H9 (cell line): Measurements from ENCODE around the gene UMPS. TPM values are rescaled to one million over a fixed set of nuclear protein-coding genes. Genes with fewer than 3 reads are reported as not detected.

ENCODE experiments used
- DNase-seq: peaks from one replicate; pipeline ENCODE4 v3.0.0-alpha.2; 2017
- H2AFZ ChIP-seq: one replicate; pipeline ENCODE4 v1.6.1; 2013; ENCODE audit warnings: mild to moderate bottlenecking, low read length, control low read depth, moderate library complexity
- H2AK5ac ChIP-seq: 2 replicates; pipeline ENCODE4 v1.6.1; 2013; ENCODE audit warnings: low read length, control low read depth, mixed read lengths; ENCODE audit not compliant: insufficient read length
- H2BK120ac ChIP-seq: one replicate; pipeline ENCODE4 v1.6.1; 2013; ENCODE audit warnings: low read depth, mild to moderate bottlenecking, low read length, control low read depth, inconsistent platforms; ENCODE audit not compliant: poor library complexity, severe bottlenecking
- H2BK12ac ChIP-seq: 2 replicates; pipeline ENCODE4 v1.6.1; 2013; ENCODE audit warnings: low read length, control low read depth, mixed read lengths, low read depth; ENCODE audit not compliant: insufficient read length
- H2BK15ac ChIP-seq: 2 replicates; pipeline ENCODE4 v1.6.1; 2013; ENCODE audit warnings: low read depth, low read length, control low read depth
- H2BK20ac ChIP-seq: one replicate; pipeline ENCODE4 v1.6.1; 2013; ENCODE audit warnings: low read depth, mild to moderate bottlenecking, low read length, control low read depth, inconsistent platforms; ENCODE audit not compliant: poor library complexity, severe bottlenecking
- H2BK5ac ChIP-seq: 2 replicates; pipeline ENCODE4 v1.6.1; 2013; ENCODE audit warnings: low read length, control low read depth, mixed read lengths; ENCODE audit not compliant: insufficient read length
- H3K14ac ChIP-seq: 2 replicates; pipeline ENCODE4 v1.6.1; 2013; ENCODE audit warnings: low read length, control low read depth; ENCODE audit not compliant: insufficient read depth
- H3K18ac ChIP-seq: 2 replicates; pipeline ENCODE4 v1.6.1; 2013; ENCODE audit warnings: low read depth, mild to moderate bottlenecking, mixed read lengths, low read length, control low read depth; ENCODE audit not compliant: insufficient read length
- H3K23ac ChIP-seq: 2 replicates; pipeline ENCODE4 v1.6.1; 2013; ENCODE audit warnings: low read length, control low read depth, mixed read lengths, low read depth; ENCODE audit not compliant: insufficient read length
- H3K23me2 ChIP-seq: 2 replicates; pipeline ENCODE4 v1.6.1; 2013; ENCODE audit warnings: low read depth, mild to moderate bottlenecking, mixed read lengths, low read length, control low read depth; ENCODE audit not compliant: insufficient read length, poor library complexity, severe bottlenecking
- H3K27ac ChIP-seq: 2 replicates; pipeline ENCODE4 v1.5.1; 2013; ENCODE audit warnings: low read length, control low read depth, mixed read lengths, low read depth; ENCODE audit not compliant: insufficient read length
- H3K27me3 ChIP-seq: 2 replicates; pipeline ENCODE4 v1.6.1; 2013; ENCODE audit warnings: low read length, control low read depth, inconsistent platforms; ENCODE audit not compliant: insufficient read depth
- H3K4ac ChIP-seq: 2 replicates; pipeline ENCODE4 v1.6.1; 2013; ENCODE audit warnings: low read depth, mild to moderate bottlenecking, control low read depth, inconsistent platforms, low read length, moderate library complexity
- H3K4me1 ChIP-seq: 2 replicates; pipeline ENCODE4 v1.6.1; 2013; ENCODE audit warnings: low read length, control low read depth, inconsistent platforms; ENCODE audit not compliant: insufficient read depth
- H3K4me2 ChIP-seq: 2 replicates; pipeline ENCODE4 v1.6.1; 2013; ENCODE audit warnings: low read length, control low read depth, mixed read lengths; ENCODE audit not compliant: insufficient read length, insufficient read depth
- H3K56ac ChIP-seq: 2 replicates; pipeline ENCODE4 v1.6.1; 2013; ENCODE audit warnings: low read depth, mild to moderate bottlenecking, mixed read lengths, low read length, control low read depth; ENCODE audit not compliant: insufficient read length
- H3K79me1 ChIP-seq: 2 replicates; pipeline ENCODE4 v1.6.1; 2013; ENCODE audit warnings: low read depth, mild to moderate bottlenecking, moderate library complexity, low read length, control low read depth, inconsistent platforms; ENCODE audit not compliant: insufficient read depth, poor library complexity, severe bottlenecking
- H3K79me2 ChIP-seq: 2 replicates; pipeline ENCODE4 v1.6.1; 2013; ENCODE audit warnings: low read length, control low read depth, inconsistent platforms; ENCODE audit not compliant: insufficient read depth
- H3K9ac ChIP-seq: 2 replicates; pipeline ENCODE4 v1.6.1; 2013; ENCODE audit warnings: low read length, control low read depth, mixed read lengths; ENCODE audit not compliant: insufficient read length; ENCODE audit errors: extremely low read depth
- H3K9me3 ChIP-seq: one replicate; pipeline ENCODE4 v1.6.1; 2013; ENCODE audit warnings: low read depth, low read length, inconsistent platforms; ENCODE audit not compliant: control insufficient read depth
- H3T11ph ChIP-seq: one replicate; pipeline ENCODE4 v1.6.1; 2013; ENCODE audit warnings: mild to moderate bottlenecking, low read length, control low read depth, inconsistent platforms
- H4K20me1 ChIP-seq: one replicate; pipeline ENCODE4 v1.6.1; 2013; ENCODE audit not compliant: control insufficient read depth, insufficient read length, insufficient read depth
- H4K5ac ChIP-seq: 2 replicates; pipeline ENCODE4 v1.6.1; 2013; ENCODE audit warnings: low read depth, mild to moderate bottlenecking, mixed read lengths, low read length, control low read depth; ENCODE audit not compliant: insufficient read length
- H4K8ac ChIP-seq: replicated peaks from 2 replicates; pipeline ENCODE4 v1.6.1; 2013; ENCODE audit warnings: low read length, control low read depth, mixed read lengths, low read depth; ENCODE audit not compliant: insufficient read length
- H4K91ac ChIP-seq: 2 replicates; pipeline ENCODE4 v1.6.1; 2013; ENCODE audit warnings: low read depth, mild to moderate bottlenecking, moderate library complexity, mixed read lengths, low read length, control low read depth; ENCODE audit not compliant: insufficient read length
- H3K27ac Mint-ChIP-seq, 3 experiments: 2 replicates in 2 of 3; 3 replicates in 1 of 3; pipeline ENCODE4 v1.8.0; 2020 to 2021; ENCODE audit warnings: mixed read lengths in 3 of 3, mild to moderate bottlenecking in 1 of 3, moderate library complexity in 1 of 3
- H3K27me3 Mint-ChIP-seq: 2 replicates; pipeline ENCODE4 v1.8.0; 2021; ENCODE audit warnings: low read depth, mild to moderate bottlenecking, moderate library complexity, mixed read lengths
- H3K36me3 Mint-ChIP-seq, 3 experiments: 2 replicates in 2 of 3; 3 replicates in 1 of 3; pipeline ENCODE4 v1.8.0; 2020 to 2021; ENCODE audit warnings: low read depth in 3 of 3, mixed read lengths in 3 of 3; ENCODE audit not compliant: insufficient read depth in 1 of 3
- H3K4me1 Mint-ChIP-seq, 2 experiments: 2 replicates each; pipeline ENCODE4 v1.8.0; 2020; ENCODE audit warnings: mixed read lengths in 2 of 2
- H3K4me3 Mint-ChIP-seq, 2 experiments: 2 replicates in 1 of 2; 3 replicates in 1 of 2; pipeline ENCODE4 v1.8.0; 2020 to 2021; ENCODE audit warnings: mild to moderate bottlenecking in 2 of 2, mixed read lengths in 2 of 2, moderate library complexity in 1 of 2
- H3K9me3 Mint-ChIP-seq, 2 experiments: 2 replicates in 1 of 2; 3 replicates in 1 of 2; pipeline ENCODE4 v1.8.0; 2020; ENCODE audit warnings: mild to moderate bottlenecking in 2 of 2, mixed read lengths in 2 of 2, moderate library complexity in 1 of 2
- WGBS: extraction: QIAGEN DNeasy Blood & Tissue Kit; methylation state at CpG from one replicate; pipeline ENCODE4 v1.1.7; 2013; ENCODE audit warnings: missing lambda C conversion rate, low lambda C conversion rate, mixed read lengths; ENCODE audit not compliant: insufficient read length; ENCODE audit errors: extremely low coverage; 5-methylcytosine and 5-hydroxymethylcytosine counted together
- total RNA-seq: library from RNA; stranded (reverse); gene quantifications from 2 replicates; pipeline ENCODE4 v1.2.1, GENCODE V29; 2021
- TF ChIP-seq, protein P1 (sequence below): fragments of 200-600 bp; sonication (generic); conservative IDR thresholded peaks from 3 replicates; pipeline ENCODE4 v1.8.0; 2021; ENCODE audit warnings: antibody characterized with exemption, mild to moderate bottlenecking

Gene UMPS
- total RNA-seq, 1 experiment from 2014 or later = 65.4 TPM

DNA sequence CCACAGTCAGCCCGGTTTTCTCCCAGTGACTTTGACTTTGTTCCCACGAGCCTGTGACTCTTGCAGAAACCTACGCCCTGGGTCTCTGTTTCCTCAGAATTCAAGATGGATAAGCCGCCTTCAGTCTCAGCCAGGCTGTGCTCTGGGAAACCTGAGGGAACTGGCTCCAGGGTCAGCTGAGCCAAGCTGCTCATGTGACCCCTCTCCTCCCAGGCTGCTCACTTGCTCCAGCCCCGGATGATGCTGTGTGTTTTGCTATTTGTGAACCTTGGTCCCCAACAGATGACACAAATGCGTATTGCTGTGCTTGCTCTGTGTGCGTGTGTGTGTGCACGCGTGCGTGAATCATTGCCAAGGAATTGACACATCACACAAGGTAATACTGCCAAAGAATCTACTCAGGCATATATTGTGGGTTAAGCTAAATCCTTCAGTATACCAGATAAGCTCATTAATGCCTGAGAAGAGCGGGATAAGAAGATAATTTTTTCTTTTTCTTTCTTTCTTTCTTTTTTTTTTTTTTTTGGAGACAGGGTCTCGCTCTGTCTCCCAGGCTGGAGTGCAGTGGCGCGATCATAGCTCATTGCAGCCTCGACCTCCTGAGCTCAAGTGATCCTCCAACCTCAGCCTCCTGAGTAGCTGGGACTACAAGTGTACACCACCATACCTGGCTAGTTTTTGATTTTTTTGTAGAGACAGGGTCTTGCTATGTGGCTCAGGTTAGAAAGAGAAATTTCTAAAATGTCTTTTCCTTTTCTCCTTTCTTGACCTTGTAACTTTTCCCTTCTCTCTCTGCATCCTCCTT is 29.2 kb upstream of the UMPS start:
- no peak overlapping the region for H3K56ac ChIP-seq
- H3K4ac ChIP-seq = no peak overlapping the region
- H4K20me1 ChIP-seq = no peaks in the 10 kb centered on the region
- no peaks in the 10 kb centered on the region for H3K79me1 ChIP-seq
- TF ChIP-seq, protein P1, sequence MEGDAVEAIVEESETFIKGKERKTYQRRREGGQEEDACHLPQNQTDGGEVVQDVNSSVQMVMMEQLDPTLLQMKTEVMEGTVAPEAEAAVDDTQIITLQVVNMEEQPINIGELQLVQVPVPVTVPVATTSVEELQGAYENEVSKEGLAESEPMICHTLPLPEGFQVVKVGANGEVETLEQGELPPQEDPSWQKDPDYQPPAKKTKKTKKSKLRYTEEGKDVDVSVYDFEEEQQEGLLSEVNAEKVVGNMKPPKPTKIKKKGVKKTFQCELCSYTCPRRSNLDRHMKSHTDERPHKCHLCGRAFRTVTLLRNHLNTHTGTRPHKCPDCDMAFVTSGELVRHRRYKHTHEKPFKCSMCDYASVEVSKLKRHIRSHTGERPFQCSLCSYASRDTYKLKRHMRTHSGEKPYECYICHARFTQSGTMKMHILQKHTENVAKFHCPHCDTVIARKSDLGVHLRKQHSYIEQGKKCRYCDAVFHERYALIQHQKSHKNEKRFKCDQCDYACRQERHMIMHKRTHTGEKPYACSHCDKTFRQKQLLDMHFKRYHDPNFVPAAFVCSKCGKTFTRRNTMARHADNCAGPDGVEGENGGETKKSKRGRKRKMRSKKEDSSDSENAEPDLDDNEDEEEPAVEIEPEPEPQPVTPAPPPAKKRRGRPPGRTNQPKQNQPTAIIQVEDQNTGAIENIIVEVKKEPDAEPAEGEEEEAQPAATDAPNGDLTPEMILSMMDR = no peak
- no peaks in the 10 kb centered on the region for H3K27me3 ChIP-seq
- no peaks in the 10 kb centered on the region for H3K23me2 ChIP-seq
- H4K5ac ChIP-seq = no peak overlapping the region
- no peaks in the 10 kb centered on the region for H3K79me2 ChIP-seq
- no peak overlapping the region for H2AK5ac ChIP-seq
- H3K27ac ChIP-seq = no peak overlapping the region
- H3K9ac ChIP-seq = no peak overlapping the region
- no peak overlapping the region for H3T11ph ChIP-seq
- H3K9me3 ChIP-seq = no peaks in the 10 kb centered on the region
- no peak overlapping the region for H3K14ac ChIP-seq
- H2BK12ac ChIP-seq = no peak overlapping the region
- no peak overlapping the region for H2BK120ac ChIP-seq
- no peak overlapping the region for H3K18ac ChIP-seq
- H2AFZ ChIP-seq = no peak overlapping the region
- Mint-ChIP-seq H3K4me3 (no peak overlapping the region), H3K4me1 (peaks cover 13% of the 10 kb centered on the region in 2 experiments), H3K27ac (peak overlapping the region in 1 of 3 experiments; percentile 75; a peak in 1 of 7 replicates), H3K9me3 (no peaks in the 10 kb centered on the region), H3K27me3 (0 out of 2 replicates have a peak, but pooled peaks cover 1% of the 10 kb centered on the region), H3K36me3 (no peaks in the 10 kb centered on the region)
- no peak overlapping the region for H2BK15ac ChIP-seq
- H3K4me2 ChIP-seq = no peak overlapping the region
- peak; percentile 44 for DNase-seq
- H3K4me1 ChIP-seq = peaks cover 4% of the 10 kb centered on the region; the same call in 1 of the 2 replicates
- H3K23ac ChIP-seq = no peak overlapping the region
- H2BK5ac ChIP-seq = no peak overlapping the region
- H4K91ac ChIP-seq = no peak overlapping the region
- WGBS = no CpG with 5 or more reads among the region's 15 CpGs
- no peak overlapping the region for H4K8ac ChIP-seq
- H2BK20ac ChIP-seq = no peak overlapping the region
